SK-N-SH treated with all-trans-retinoic acid at 6 μM for 48 hours (cell line): ENCODE measurements around the gene UNKL.

Source experiments
- ATAC-seq: fragments of 200-7000 bp; cut with Tn5 transposase; 3 replicates; pipeline ENCODE4 v1.9.1; 2020; ENCODE audit warnings: mild to moderate bottlenecking, moderate library complexity
- ARNTL ChIP-seq: fragments of 450-650 bp; formaldehyde crosslinking; IDR thresholded peaks from 2 replicates; pipeline ENCODE4 v1.5.0; 2020; ENCODE audit warnings: low read depth, mild to moderate bottlenecking, moderate library complexity, borderline replicate concordance
- BACH2 ChIP-seq: fragments of 250-450 bp; sonication (Bioruptor Pico); IDR thresholded peaks from 2 replicates; pipeline ENCODE4 v1.9.0; 2021; ENCODE audit warnings: mild to moderate bottlenecking, borderline replicate concordance
- CSDC2 ChIP-seq: fragments of 250-450 bp; sonication (Bioruptor Pico); IDR thresholded peaks from 2 replicates; pipeline ENCODE4 v1.5.0; 2020; ENCODE audit warnings: mild to moderate bottlenecking, moderate library complexity
- CSRNP3 ChIP-seq: fragments of 250-450 bp; sonication (Bioruptor Pico); IDR thresholded peaks from 2 replicates; pipeline ENCODE4 v1.5.1; 2021; ENCODE audit warnings: mild to moderate bottlenecking, moderate library complexity
- ESRRG ChIP-seq: fragments of 250-450 bp; sonication (Bioruptor Pico); IDR thresholded peaks from 2 replicates; pipeline ENCODE4 v1.6.1; 2021; ENCODE audit warnings: mild to moderate bottlenecking
- GLIS3 ChIP-seq: fragments of 250-450 bp; sonication (Bioruptor Pico); IDR thresholded peaks from 2 replicates; pipeline ENCODE4 v1.5.0; 2020; ENCODE audit warnings: mild to moderate bottlenecking, moderate library complexity
- ISL1 ChIP-seq: fragments of 250-450 bp; sonication (Bioruptor Pico); IDR thresholded peaks from 2 replicates; pipeline ENCODE4 v2.1.2; 2022; ENCODE audit warnings: mild to moderate bottlenecking, moderate library complexity
- PATZ1 ChIP-seq: fragments of 250-450 bp; sonication (Bioruptor Pico); IDR thresholded peaks from 2 replicates; pipeline ENCODE4 v1.8.0; 2020; ENCODE audit warnings: mild to moderate bottlenecking, moderate library complexity, borderline replicate concordance
- PPARA ChIP-seq: fragments of 250-450 bp; sonication (Bioruptor Pico); IDR thresholded peaks from 2 replicates; pipeline ENCODE4 v1.5.0; 2020; ENCODE audit warnings: mild to moderate bottlenecking, borderline replicate concordance
- RARB ChIP-seq: fragments of 250-450 bp; sonication (Bioruptor Pico); IDR thresholded peaks from 2 replicates; pipeline ENCODE4 v1.8.0; 2021; ENCODE audit warnings: mild to moderate bottlenecking, moderate library complexity
- SNAI2 ChIP-seq: fragments of 250-450 bp; sonication (Bioruptor Pico); IDR thresholded peaks from 2 replicates; pipeline ENCODE4 v1.5.0; 2020; ENCODE audit warnings: mild to moderate bottlenecking, moderate library complexity
- TCF4 ChIP-seq: fragments of 250-450 bp; sonication (Bioruptor Pico); IDR thresholded peaks from 2 replicates; pipeline ENCODE4 v1.8.0; 2021; ENCODE audit warnings: mild to moderate bottlenecking, moderate library complexity, borderline replicate concordance
- TSHZ2 ChIP-seq: fragments of 250-450 bp; sonication (Bioruptor Pico); IDR thresholded peaks from 2 replicates; pipeline ENCODE4 v1.5.0; 2020; ENCODE audit warnings: mild to moderate bottlenecking, moderate library complexity
- ZFP3 ChIP-seq: fragments of 250-450 bp; sonication (Bioruptor Pico); IDR thresholded peaks from 2 replicates; pipeline ENCODE4 v1.5.0; 2020; ENCODE audit warnings: mild to moderate bottlenecking, moderate library complexity
- ZFP30 ChIP-seq: fragments of 450-650 bp; formaldehyde crosslinking; IDR thresholded peaks from 2 replicates; pipeline ENCODE4 v1.5.0; 2022; ENCODE audit warnings: mild to moderate bottlenecking, moderate library complexity
- ZNF565 ChIP-seq: fragments of 450-650 bp; formaldehyde crosslinking; conservative IDR thresholded peaks from 2 replicates; pipeline ENCODE4 v1.5.0; 2020; ENCODE audit warnings: low read depth, mild to moderate bottlenecking, moderate library complexity
- ZNF8 ChIP-seq: fragments of 450-650 bp; formaldehyde crosslinking; IDR thresholded peaks from 2 replicates; pipeline ENCODE4 v1.5.0; 2020; ENCODE audit warnings: mild to moderate bottlenecking, moderate library complexity

Gene UNKL

GRCh38 chr16:1374418-1375297, 39.8 kb downstream of the UNKL start:
- ATAC-seq, result no peak
- TF ChIP-seq ZFP30 (CRISPR knock-in tag) (no peak), TCF4 (no peak), TSHZ2 (CRISPR knock-in tag) (no peak), PATZ1 (no peak), ZNF8 (CRISPR knock-in tag) (no peak)

- ATAC-seq, result no peak
- TF ChIP-seq PATZ1 (no peak), ESRRG (CRISPR knock-in tag) (no peak), GLIS3 (CRISPR knock-in tag) (no peak), PPARA (CRISPR knock-in tag) (no peak), ZFP30 (CRISPR knock-in tag) (no peak), CSRNP3 (no peak)
Measured at GRCh38 chr16:1372292-1372950, 42.1 kb downstream of the UNKL start.

- TF ChIP-seq CSRNP3, result no peak
- no peak for TF ChIP-seq TCF4
- no peak for TF ChIP-seq RARB (CRISPR knock-in tag)
- no peak for TF ChIP-seq CSDC2 (CRISPR knock-in tag)
- TF ChIP-seq ISL1, result no peak
- TF ChIP-seq ESRRG (CRISPR knock-in tag), result no peak
- TF ChIP-seq ZNF8 (CRISPR knock-in tag), result no peak
- TF ChIP-seq ARNTL (CRISPR knock-in tag), result no peak
- no peak for TF ChIP-seq PATZ1
- no peak for TF ChIP-seq ZNF565 (CRISPR knock-in tag)
- no peak for TF ChIP-seq ZFP3
- TF ChIP-seq SNAI2, result no peak
- no peak for TF ChIP-seq GLIS3 (CRISPR knock-in tag)
- no peak for TF ChIP-seq BACH2 (CRISPR knock-in tag)
- ATAC-seq, result no peak
Measured at GRCh38 chr16:1371054-1371978, 43.2 kb downstream of the UNKL start.
